Right lobe of liver (tissue), 4 donors: ENCODE data around the gene PRMT5.

ENCODE experiments used
- POLR2A ChIP-seq: fragments of 450-650 bp; IDR thresholded peaks from one replicate; pipeline ENCODE4 v1.6.1; 2017; ENCODE audit warnings: antibody characterized with exemption, mild to moderate bottlenecking
- TF ChIP-seq, protein P1 (sequence below), 4 donors: fragments of 200-600 bp in 3 of 4; fragments of 450-650 bp in 1 of 4; IDR thresholded peaks; one replicate each; pipeline versions ENCODE4 v1.5.1 to v1.8.0; 2016 to 2022; ENCODE audit warnings: antibody characterized with exemption in 4 of 4, mild to moderate bottlenecking in 2 of 4
- donor health status: DM: no; HTN: no; CAD: no.
- donor health status: DM: no; HTN: no; CAD: no.
- donor health status: DM: no; HTN: yes; CAD: no.

DNA sequence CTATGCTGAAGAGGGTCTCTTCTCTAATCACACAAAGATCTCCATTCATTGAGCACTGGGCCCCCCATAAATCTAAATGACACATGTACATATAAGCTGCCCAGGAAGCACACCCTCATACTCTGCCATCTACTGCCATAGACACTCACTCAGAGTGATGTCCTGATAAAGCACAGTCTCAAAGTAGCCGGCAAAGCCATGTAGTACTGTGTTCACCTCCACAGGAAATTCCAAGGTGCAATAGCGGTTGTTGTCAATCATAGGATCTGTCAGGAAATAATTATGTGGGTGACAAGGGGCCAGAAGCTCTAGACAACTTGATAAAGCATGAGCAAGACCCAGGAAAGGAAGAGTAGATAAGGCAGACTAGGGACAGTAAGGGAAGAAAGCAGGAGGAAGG, 6.9 kb downstream of the PRMT5 start:
- no peak for TF ChIP-seq POLR2A
- TF ChIP-seq, protein P1, sequence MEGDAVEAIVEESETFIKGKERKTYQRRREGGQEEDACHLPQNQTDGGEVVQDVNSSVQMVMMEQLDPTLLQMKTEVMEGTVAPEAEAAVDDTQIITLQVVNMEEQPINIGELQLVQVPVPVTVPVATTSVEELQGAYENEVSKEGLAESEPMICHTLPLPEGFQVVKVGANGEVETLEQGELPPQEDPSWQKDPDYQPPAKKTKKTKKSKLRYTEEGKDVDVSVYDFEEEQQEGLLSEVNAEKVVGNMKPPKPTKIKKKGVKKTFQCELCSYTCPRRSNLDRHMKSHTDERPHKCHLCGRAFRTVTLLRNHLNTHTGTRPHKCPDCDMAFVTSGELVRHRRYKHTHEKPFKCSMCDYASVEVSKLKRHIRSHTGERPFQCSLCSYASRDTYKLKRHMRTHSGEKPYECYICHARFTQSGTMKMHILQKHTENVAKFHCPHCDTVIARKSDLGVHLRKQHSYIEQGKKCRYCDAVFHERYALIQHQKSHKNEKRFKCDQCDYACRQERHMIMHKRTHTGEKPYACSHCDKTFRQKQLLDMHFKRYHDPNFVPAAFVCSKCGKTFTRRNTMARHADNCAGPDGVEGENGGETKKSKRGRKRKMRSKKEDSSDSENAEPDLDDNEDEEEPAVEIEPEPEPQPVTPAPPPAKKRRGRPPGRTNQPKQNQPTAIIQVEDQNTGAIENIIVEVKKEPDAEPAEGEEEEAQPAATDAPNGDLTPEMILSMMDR (IDR thresholded peaks at IDR 0.05) = no peak
